CD4-positive, alpha-beta T cell (primary cell): ENCODE data around the gene KRT83. TPM values are rescaled to one million over a fixed set of nuclear protein-coding genes. Genes with fewer than 3 reads are reported as not detected.

Experiments
- ATAC-seq: fragments of 200-7000 bp; cut with Tn5 transposase; one replicate; pipeline ENCODE4 v1.10.0; 2022; ENCODE audit warnings: mild to moderate bottlenecking; ENCODE audit not compliant: poor library complexity
- CTCF ChIA-PET: fragments of 350-600 bp; sonication (Branson Sonifier 250); formaldehyde crosslinking; loops from one replicate; lab custom pipeline; 2021; ENCODE audit warnings: antibody characterized with exemption, inconsistent platforms; lab: Charles Lee
- POLR2A ChIA-PET: fragments of 350-600 bp; sonication (Branson Sonifier 250); formaldehyde crosslinking; loops from one replicate; lab custom pipeline; 2021; ENCODE audit warnings: antibody characterized with exemption, inconsistent platforms; lab: Charles Lee
- DNase-seq, 14 experiments: peaks; one replicate each; pipeline ENCODE4 v3.0.0-alpha.2; 2013 to 2020; ENCODE audit warnings: mixed read lengths in 2 of 14
- H3K27ac ChIP-seq, 2 donors: one replicate each; pipeline versions ENCODE4 v1.5.1 to v1.7.0; 2013; ENCODE audit warnings: low read length in 2 of 2, low read depth in 1 of 2, mild to moderate bottlenecking in 1 of 2
- H3K27me3 ChIP-seq, 2 experiments: 1 replicate in 1 of 2; 2 replicates in 1 of 2; pipeline versions ENCODE4 v1.6.1 to v1.7.0; 2013; ENCODE audit warnings: low read length in 2 of 2, control low read depth in 1 of 2, mild to moderate bottlenecking in 1 of 2, moderate library complexity in 1 of 2; ENCODE audit not compliant: insufficient read depth in 2 of 2, control insufficient read depth in 1 of 2
- H3K36me3 ChIP-seq: one replicate; pipeline ENCODE4 v1.6.1; 2013; ENCODE audit warnings: low read length, control low read depth; ENCODE audit not compliant: insufficient read depth
- H3K4me1 ChIP-seq: one replicate; pipeline ENCODE4 v1.6.1; 2013; ENCODE audit warnings: low read length, control low read depth; ENCODE audit not compliant: insufficient read depth
- H3K4me3 ChIP-seq: one replicate; pipeline ENCODE4 v1.5.1; 2013; ENCODE audit warnings: mild to moderate bottlenecking, low read length, moderate library complexity
- H3K9me3 ChIP-seq, 2 experiments: 1 replicate in 1 of 2; 2 replicates in 1 of 2; pipeline versions ENCODE4 v1.6.1 to v1.7.0; 2013; ENCODE audit warnings: low read length in 2 of 2, mild to moderate bottlenecking in 2 of 2, control low read depth in 1 of 2, moderate library complexity in 1 of 2; ENCODE audit not compliant: control insufficient read depth in 1 of 2, insufficient read depth in 1 of 2
- H3K27ac Mint-ChIP-seq: one replicate; pipeline ENCODE4 v1.8.0; 2020; ENCODE audit warnings: mixed read lengths
- H3K27me3 Mint-ChIP-seq: one replicate; pipeline ENCODE4 v1.8.0; 2021; ENCODE audit warnings: mixed read lengths
- H3K36me3 Mint-ChIP-seq: one replicate; pipeline ENCODE4 v1.8.0; 2021; ENCODE audit warnings: low read depth, mixed read lengths
- H3K4me1 Mint-ChIP-seq: one replicate; pipeline ENCODE4 v1.8.0; 2021; ENCODE audit warnings: low read depth, mixed read lengths
- H3K4me3 Mint-ChIP-seq: one replicate; pipeline ENCODE4 v1.8.0; 2020; ENCODE audit warnings: mild to moderate bottlenecking, mixed read lengths
- H3K9me3 Mint-ChIP-seq: one replicate; pipeline ENCODE4 v1.8.0; 2020; ENCODE audit warnings: mixed read lengths
- CTCF ChIP-seq: fragments of 200-600 bp; IDR thresholded peaks from one replicate; pipeline ENCODE4 v1.8.0; 2022; ENCODE audit warnings: antibody characterized with exemption, mild to moderate bottlenecking
- intact Hi-C, 2 experiments: fragments of 100-400 bp; cut with DNase I in 1 of 2; cut with micrococcal nuclease in 1 of 2; formaldehyde crosslinking; loops; one replicate each; pipeline versions ENCODE4 v1.15.1 to v1.9.0; 2023 to 2025; cut with DNase I, micrococcal nuclease
- total RNA-seq, 174 experiments: library from RNA in 2 of 174; stranded (reverse) in 2 of 174; gene quantifications; one replicate each; pipeline ENCODE4 v1.2.3 and lab custom pipeline; 2021 to 2026

KRT83 gene
- total RNA-seq, 2 experiments from 2014 or later = not detected

GRCh38 chr12:52278575-52279421, 42.4 kb downstream of the KRT83 start:
- ChIA-PET POLR2A (no interaction called here), CTCF (interaction anchor here (0.7 to 1.6 kb wide), 8 partner anchors 9 to 523 kb away, joined by 3 to 10 read pairs (median 3); no protein-coding TSS in a partner anchor)
- Histone ChIP-seq H3K27me3 (peaks cover 8 to 17% of the 10 kb centered on the region in 2 experiments), H3K4me1 (peaks cover 8% of the 10 kb centered on the region), H3K27ac (no peak overlapping the region), H3K9me3 (no peaks in the 10 kb centered on the region), H3K36me3 (no peaks in the 10 kb centered on the region), H3K4me3 (no peak overlapping the region)
- peak; percentile 96 for TF ChIP-seq CTCF
- Mint-ChIP-seq H3K27me3 (peaks cover 62% of the 10 kb centered on the region), H3K4me3 (no peak overlapping the region), H3K9me3 (no peaks in the 10 kb centered on the region), H3K27ac (no peak overlapping the region), H3K4me1 (peaks cover 8% of the 10 kb centered on the region), H3K36me3 (no peaks in the 10 kb centered on the region)
- intact Hi-C loops = no loop called here
- DNase-seq (peak; percentile 29 to 80 (median 63)), ATAC-seq (peak; percentile 92)

GRCh38 chr12:52277486-52278245, 43.5 kb downstream of the KRT83 start:
- H3K4me3 Mint-ChIP-seq = no peak overlapping the region
- no peak for TF ChIP-seq CTCF
- H3K27me3 ChIP-seq = peaks cover 8 to 17% of the 10 kb centered on the region in 2 experiments

GRCh38 chr12:52275686-52276085, 45.5 kb downstream of the KRT83 start:
- no peaks in the 10 kb centered on the region for H3K36me3 ChIP-seq
- H3K9me3 ChIP-seq = no peaks in the 10 kb centered on the region
- Mint-ChIP-seq H3K4me3 (no peak overlapping the region), H3K27ac (no peak overlapping the region), H3K4me1 (peaks cover 8% of the 10 kb centered on the region), H3K9me3 (no peaks in the 10 kb centered on the region), H3K36me3 (no peaks in the 10 kb centered on the region), H3K27me3 (peaks cover 69% of the 10 kb centered on the region)
- TF ChIP-seq CTCF = no peak
- intact Hi-C loops = no loop called here
- DNase-seq (no peak), ATAC-seq (no peak)
- no peak overlapping the region for H3K4me3 ChIP-seq
- H3K27ac ChIP-seq = no peak overlapping the region
- ChIA-PET CTCF (interaction anchor here (1.2 kb wide), 1 partner anchor 24 kb away, joined by 3 read pairs; no protein-coding TSS in a partner anchor), POLR2A (no interaction called here)
- peaks cover 12 to 20% of the 10 kb centered on the region in 2 experiments for H3K27me3 ChIP-seq
- H3K4me1 ChIP-seq = peaks cover 8% of the 10 kb centered on the region

More at GRCh38 chr12:52277486-52278245, 43.5 kb downstream of the KRT83 start:
- intact Hi-C loops = no loop called here
- Histone ChIP-seq H3K9me3 (no peaks in the 10 kb centered on the region), H3K4me1 (peaks cover 8% of the 10 kb centered on the region), H3K4me3 (no peak overlapping the region), H3K27ac (no peak overlapping the region), H3K36me3 (no peaks in the 10 kb centered on the region)
- Mint-ChIP-seq H3K36me3 (no peaks in the 10 kb centered on the region), H3K27ac (no peak overlapping the region), H3K9me3 (no peaks in the 10 kb centered on the region), H3K27me3 (peaks cover 62% of the 10 kb centered on the region), H3K4me1 (peaks cover 8% of the 10 kb centered on the region)
- DNase-seq (no peak), ATAC-seq (no peak)
- CTCF ChIA-PET = interaction anchor here (1.0 to 1.5 kb wide), 2 partner anchors 8 to 61 kb away, joined by 3 to 4 read pairs; no protein-coding TSS in a partner anchor
- POLR2A ChIA-PET = no interaction called here
